Measurements from ENCODE around the gene KRT35.

GRCh38 chr17:41483531-41483930, 2.6 kb upstream of the KRT35 start:
- TF ChIP-seq CTCF (IDR thresholded peaks at IDR 0.05 in 2 of 3, conservative IDR thresholded peaks at IDR 0.05 in 1 of 3; ENCODE audit: borderline replicate concordance in 1 of 3, insufficient read depth in 1 of 3, low read depth in 2 of 3, low read length in 2 of 3) (no peak), EZH2 (IDR thresholded peaks at IDR 0.05) (no peak), EGR1 (IDR thresholded peaks at IDR 0.05; ENCODE audit: low read depth) (no peak), POLR2A (IDR thresholded peaks at IDR 0.05; ENCODE audit: borderline replicate concordance, extremely low read depth, insufficient read depth, insufficient read length) (no peak)

Measured in HCT116 (cell line).